ENCODE data around the gene GMFB.

DNA sequence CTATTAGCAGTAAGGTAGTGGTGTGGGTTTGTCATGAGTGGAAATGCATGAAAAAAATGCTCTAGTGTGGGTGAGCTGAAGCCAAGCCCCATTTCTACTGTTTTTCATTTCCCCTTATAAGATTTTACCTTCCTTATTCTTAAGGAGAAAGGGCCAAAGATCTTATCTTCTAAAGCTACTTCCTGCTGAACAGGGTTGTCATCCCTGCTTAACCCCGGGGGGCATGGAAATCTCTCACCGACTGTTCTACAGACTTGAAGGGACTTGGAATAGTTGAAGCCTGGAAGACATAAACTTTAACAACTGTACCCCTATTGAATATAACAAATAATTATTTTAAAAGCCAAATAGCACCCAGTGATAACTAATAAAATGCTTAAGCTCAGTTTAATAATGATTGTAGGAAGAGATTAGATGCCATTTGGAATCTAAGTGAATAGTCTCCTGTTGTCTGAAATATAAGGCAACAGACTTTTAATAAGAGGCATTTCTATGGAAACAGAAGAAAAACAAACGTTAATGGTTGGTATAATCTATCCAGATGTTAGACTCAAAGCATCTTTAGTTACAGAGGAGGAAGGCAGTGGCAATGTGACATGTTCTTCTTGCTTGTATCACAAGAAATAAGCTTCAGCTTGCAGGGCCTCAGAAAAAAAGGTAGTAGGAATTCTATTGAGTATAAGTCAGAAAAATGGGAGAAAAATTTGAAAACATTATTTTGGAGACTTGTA is 1.8 kb upstream of the GMFB start:
- TF ChIP-seq POLR2A (IDR thresholded peaks at IDR 0.05) (no peak), CTCF (IDR thresholded peaks at IDR 0.05) (no peak)

Data from lower leg skin (tissue), 3 donors.